Left renal cortex interstitium (tissue), 4 donors: Measurements from ENCODE around the gene CSH2. TPM values are rescaled to one million over a fixed set of nuclear protein-coding genes. Genes with fewer than 3 reads are reported as not detected.

ENCODE experiments used
- DNase-seq, 4 donors: peaks; one replicate each; pipeline ENCODE4 v3.0.0-alpha.2; 2013; ENCODE audit warnings: low read depth in 4 of 4, low spot score in 2 of 4, missing footprints in 1 of 4
- polyA plus RNA-seq, 4 donors: library from polyadenylated mRNA; unstranded; fragments of 120-200 nt; gene quantifications; one replicate each; pipeline ENCODE4 v1.2.1, GENCODE V29; 2013; ENCODE audit not compliant: insufficient read length in 4 of 4

The CSH2 gene
- polyA plus RNA-seq, 4 donors = 0.61 to 0.82 TPM; not detected in 2

GRCh38 chr17:63837962-63838600 is 35.4 kb downstream of the CSH2 start:
- DNase-seq = no peak

GRCh38 chr17:63837480-63837879 is 36.0 kb downstream of the CSH2 start:
- DNase-seq = no peak

DNA sequence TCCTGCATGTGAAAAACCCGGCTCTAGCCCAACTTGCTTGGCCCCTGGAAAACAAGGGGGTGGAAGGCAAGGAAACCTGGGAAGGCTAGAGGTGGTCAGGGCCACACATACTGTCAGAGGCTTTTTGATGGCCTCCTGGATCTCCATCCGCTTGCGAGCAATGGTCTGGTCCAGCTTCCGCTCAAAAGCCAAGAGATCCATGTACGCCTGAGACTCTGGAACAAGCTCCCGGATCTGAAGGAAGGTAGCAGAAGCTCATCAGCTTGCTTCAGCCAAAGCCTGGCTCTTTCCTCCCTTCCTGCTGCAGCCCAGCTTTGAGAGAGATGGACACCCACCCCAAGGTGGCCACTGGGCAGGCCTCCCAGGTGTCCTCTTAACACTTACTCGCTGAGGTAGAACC is 36.7 kb downstream of the CSH2 start:
- DNase-seq = no peak

DNA sequence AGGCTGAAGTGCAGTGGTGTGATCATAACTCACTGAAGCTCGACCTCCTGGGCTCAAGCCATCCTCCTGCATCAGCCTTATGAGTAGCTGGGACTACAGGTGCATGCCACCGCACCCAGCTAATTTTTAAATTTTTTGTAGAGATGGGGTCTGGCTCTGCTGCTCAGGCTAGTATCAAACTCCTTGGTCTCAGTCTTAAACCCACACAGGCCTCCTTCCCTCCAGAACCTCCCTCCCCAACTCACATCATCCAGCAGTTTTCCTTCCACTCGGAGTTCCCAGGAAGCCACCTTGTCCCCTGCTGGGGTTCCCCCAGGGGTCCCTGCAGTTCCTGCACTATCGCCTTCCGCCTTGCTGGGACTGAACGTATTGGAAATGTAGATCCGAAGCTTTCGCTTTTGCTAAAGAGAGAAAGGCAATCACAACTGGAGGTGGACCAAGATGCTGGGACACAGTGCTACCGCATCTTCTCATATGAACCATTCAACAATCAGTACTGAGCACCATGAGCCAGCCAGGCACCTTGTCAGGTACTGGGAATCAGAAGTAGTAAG is 38.2 kb downstream of the CSH2 start:
- no peak for DNase-seq

GRCh38 chr17:63834431-63835166 is 38.9 kb downstream of the CSH2 start:
- DNase-seq = no peak

GRCh38 chr17:63833741-63834373 is 39.6 kb downstream of the CSH2 start:
- DNase-seq = no peak

DNA sequence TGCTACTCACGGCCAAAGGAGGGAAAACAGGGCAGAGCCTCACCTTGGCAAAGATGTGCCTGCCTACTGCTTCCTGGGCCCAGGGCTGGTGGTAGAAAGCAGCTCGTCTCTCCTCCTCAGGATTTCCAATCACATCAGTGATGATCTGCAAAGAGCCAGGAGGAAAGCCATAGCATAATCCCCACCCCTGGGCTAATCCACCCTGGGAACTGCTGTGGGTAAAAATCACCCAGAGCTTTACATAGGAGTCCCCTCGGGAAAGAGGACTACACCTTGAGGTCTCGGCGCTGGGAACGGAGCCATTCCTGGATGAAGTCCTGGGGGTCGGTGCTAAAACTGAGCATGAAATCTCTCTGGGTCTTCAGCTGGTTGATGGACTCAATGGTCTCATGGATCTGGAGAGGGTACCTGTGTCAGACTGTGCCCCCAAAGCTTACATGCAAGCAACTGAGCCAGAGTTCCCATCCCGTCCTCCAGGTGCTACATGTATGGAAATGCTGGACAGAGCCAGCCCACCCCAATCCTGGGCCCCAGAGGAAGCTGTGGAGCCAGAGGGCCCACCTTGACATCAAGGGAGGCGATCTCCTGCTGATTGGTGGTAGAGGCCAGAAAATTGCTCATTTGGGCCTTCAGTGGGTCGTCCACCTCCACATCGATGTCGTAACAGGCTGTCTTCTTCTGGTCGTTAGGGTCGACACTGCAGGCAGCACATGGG is 40.3 kb downstream of the CSH2 start:
- no peak for DNase-seq

DNA sequence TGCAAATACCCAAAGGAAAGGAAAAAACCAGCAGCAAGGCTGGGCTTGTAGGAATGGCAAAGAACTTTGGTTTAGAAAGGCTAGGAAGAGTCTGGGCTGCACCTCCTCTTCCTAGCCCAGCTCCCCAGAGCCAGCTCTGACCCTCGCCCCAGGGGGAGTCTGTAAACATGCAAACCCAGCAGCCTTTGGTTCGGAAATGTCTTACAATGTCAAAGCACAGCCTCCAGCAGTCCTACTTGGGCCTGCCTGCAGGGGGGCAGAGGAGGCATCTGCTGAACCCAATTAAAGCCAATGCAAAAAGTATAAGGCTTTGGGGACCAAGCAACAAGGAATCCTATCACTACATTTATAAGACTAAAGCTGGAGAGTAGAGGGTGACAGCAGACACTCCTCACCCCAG is 41.0 kb downstream of the CSH2 start:
- no peak for DNase-seq

- DNase-seq = no peak
Observed at GRCh38 chr17:63832014-63832413, 41.5 kb downstream of the CSH2 start.

GRCh38 chr17:63831505-63831904 is 42.0 kb downstream of the CSH2 start:
- no peak for DNase-seq

GRCh38 chr17:63830904-63831491 is 42.5 kb downstream of the CSH2 start:
- no peak for DNase-seq

DNA sequence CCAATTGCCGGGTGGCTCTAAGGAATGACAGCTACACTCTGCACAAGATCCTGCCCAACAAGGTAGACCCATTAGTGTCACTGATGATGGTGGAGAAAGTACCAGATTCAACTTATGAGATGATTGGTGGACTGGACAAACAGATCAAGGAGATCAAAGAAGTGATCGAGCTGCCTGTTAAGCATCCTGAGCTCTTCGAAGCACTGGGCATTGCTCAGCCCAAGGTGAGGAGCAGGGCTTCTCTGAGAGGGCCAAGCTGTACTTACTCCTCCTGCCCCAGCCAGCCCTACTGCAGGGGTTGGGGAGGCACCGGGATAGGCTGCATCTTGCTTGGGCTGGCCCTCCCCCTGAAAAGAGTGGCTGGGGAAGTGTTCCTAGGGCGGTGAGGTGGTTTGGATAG is 43.2 kb downstream of the CSH2 start:
- no peak for DNase-seq

GRCh38 chr17:63828936-63829335 is 44.5 kb downstream of the CSH2 start:
- DNase-seq = no peak

DNA sequence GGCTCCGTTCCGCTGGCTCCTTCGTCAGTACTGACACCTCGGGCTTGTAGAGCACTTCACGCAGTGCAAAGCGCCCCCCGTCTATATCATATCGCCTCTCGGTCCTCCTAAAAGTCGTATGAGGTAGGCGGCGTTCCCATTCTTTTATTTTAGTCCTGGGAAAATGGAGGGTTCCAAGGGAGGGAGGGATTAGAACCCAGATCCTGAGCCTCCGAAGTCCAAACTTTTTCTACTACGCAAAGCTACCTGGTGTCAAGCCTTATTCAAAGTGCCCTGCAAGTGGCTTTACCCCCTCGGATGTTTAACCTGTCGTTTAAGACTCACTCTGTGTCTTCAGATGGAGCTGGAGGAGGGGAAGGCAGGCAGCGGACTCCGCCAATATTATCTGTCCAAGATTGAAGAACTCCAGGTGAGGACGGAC is 45.7 kb downstream of the CSH2 start:
- no peak for DNase-seq

DNA sequence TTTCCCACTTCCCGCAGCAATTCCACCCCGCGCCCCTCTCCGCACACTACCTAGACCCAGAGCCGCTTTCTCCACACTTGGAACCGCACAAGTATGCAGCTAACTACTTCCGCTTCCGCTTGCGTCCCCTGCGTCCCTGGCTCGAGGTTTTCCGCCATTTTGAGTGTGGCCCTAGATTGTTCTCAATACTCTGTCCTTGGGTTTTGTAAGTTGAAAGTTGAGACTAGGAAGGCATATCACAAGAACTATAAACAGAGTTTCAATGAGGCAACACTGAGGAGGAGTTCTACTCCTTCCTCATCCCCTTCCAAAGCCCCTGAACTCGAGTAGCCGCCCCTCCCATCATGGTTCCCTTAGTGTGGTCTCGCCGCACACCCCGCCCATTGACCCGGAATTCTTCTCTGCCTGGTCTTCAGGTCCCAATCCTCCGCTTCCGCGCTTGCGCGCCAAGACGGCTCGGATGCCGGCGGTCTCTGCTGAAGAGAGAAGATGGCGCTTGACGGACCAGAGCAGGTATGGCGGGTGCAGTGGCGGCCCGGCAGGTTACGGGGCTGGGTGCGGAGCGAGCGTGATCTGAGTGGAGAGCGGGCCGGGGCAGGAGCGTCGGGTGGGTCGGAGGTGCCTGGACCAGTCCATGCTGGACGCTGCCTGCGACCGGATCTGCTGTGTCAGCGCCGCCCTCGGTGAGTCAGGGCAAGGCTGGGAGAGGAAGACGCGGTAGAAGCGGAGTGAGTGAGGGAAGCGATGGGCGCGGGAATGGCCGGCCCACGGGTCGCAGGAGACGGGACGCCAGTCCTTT is 46.3 kb downstream of the CSH2 start, which contains the start of the genes FTSJ3 and PSMC5:
FTSJ3 (minus strand) TSS at position 662 of the 799 bp plus-strand sequence. CDS start 761 bp downstream, outside the sequence.
PSMC5 (plus strand) TSS at position 430 of the 799 bp plus-strand sequence; CDS start at position 490, 60 bp downstream.
- peak; percentile 95 to 99 (median 96) for DNase-seq

DNA sequence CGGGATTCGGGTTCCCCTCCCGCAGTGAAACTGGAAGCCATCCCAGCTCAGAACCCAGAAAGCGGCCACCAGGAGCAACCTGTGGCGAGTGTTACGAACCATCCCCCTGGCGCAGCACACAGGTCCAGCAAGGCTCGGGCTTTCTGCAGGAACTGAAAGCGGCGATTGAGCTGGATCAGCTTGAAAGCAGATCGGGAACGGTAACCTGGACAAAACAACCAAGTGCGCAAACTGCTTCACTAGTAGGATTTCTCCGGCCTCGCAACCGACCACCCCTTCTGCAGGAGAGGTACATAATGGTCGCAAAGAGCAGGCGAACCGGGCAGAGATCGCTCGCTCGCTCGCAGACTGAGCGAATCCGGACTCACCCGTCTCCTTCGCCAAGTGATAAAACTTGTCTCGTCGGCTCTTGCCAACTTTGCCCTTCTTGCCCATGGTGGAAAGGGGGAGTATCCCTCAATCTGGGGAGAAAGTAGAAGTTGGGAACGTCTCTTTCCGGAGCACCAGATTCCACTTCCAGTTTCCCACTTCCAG is 46.9 kb downstream of the CSH2 start:
- no peak for DNase-seq

DNA sequence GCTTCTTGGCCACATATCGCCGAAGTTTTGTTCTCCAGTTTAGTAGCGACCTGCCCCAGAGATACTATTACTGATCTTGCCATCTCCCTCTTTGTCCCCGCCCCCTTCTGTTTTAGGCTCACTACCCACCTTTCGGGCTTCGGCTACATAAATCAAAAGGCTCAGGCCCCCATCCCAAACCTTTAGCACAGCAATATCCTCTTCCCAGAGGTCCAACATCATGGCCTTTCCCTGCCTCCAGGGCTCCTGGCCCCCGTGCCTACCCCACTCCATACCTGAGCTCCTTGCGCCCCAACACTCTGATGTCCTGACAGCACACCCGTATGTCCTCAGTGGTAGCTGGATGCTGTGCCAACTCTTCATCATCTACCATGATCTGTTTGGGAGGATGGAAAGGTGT is 49.1 kb downstream of the CSH2 start:
- DNase-seq = no peak

GRCh38 chr17:63823659-63824331 is 49.7 kb downstream of the CSH2 start:
- no peak for DNase-seq

- DNase-seq = no peak
Observed at GRCh38 chr17:63822537-63822936, 50.9 kb downstream of the CSH2 start.
